Aorta (tissue), 5 donors: ENCODE results near the gene CCNF. TPM values are rescaled to one million over a fixed set of nuclear protein-coding genes. Genes with fewer than 3 reads are reported as not detected.
"Not testable (repeated sequence)": the region's sequence is repeated elsewhere in the genome, so short reads cannot be mapped to it uniquely, and the experiment has no call there.

ENCODE experiments used
- ATAC-seq: fragments of 200-7000 bp; cut with Tn5 transposase; one replicate; pipeline ENCODE4 v1.9.1; 2022; ENCODE audit warnings: moderate library complexity; ENCODE audit not compliant: low FRiP score
- DNase-seq, 2 donors: peaks; one replicate each; pipeline ENCODE4 v3.0.0-alpha.2; 2020
- H3K27ac ChIP-seq, 2 donors: one replicate each; pipeline ENCODE4 v1.5.1; 2013; ENCODE audit warnings: low read length in 2 of 2, mild to moderate bottlenecking in 2 of 2, moderate library complexity in 2 of 2, control low read depth in 1 of 2, inconsistent platforms in 1 of 2, low read depth in 1 of 2
- H3K27me3 ChIP-seq, 2 donors: one replicate each; pipeline ENCODE4 v1.6.1; 2013; ENCODE audit warnings: control low read depth in 1 of 2, low read length in 1 of 2, mild to moderate bottlenecking in 1 of 2, moderate library complexity in 1 of 2; ENCODE audit not compliant: insufficient read depth in 2 of 2, control insufficient read depth in 1 of 2
- H3K36me3 ChIP-seq, 2 donors: one replicate each; pipeline ENCODE4 v1.6.1; 2013; ENCODE audit warnings: control low read depth in 1 of 2, low read length in 1 of 2, mild to moderate bottlenecking in 1 of 2; ENCODE audit not compliant: insufficient read depth in 2 of 2, control insufficient read depth in 1 of 2
- H3K4me1 ChIP-seq, 2 donors: one replicate each; pipeline ENCODE4 v1.6.1; 2013; ENCODE audit warnings: low read length in 2 of 2, control low read depth in 1 of 2, mild to moderate bottlenecking in 1 of 2, moderate library complexity in 1 of 2; ENCODE audit not compliant: insufficient read depth in 2 of 2, control insufficient read depth in 1 of 2
- H3K4me3 ChIP-seq, 2 donors: one replicate each; pipeline ENCODE4 v1.5.1; 2013; ENCODE audit warnings: low read length in 2 of 2, control low read depth in 1 of 2, mild to moderate bottlenecking in 1 of 2
- H3K9me3 ChIP-seq: one replicate; pipeline ENCODE4 v1.6.1; 2013; ENCODE audit warnings: mild to moderate bottlenecking, low read length; ENCODE audit not compliant: control insufficient read depth
- WGBS, 2 donors: extraction: QIAGEN DNeasy Blood & Tissue Kit; methylation state at CpG; one replicate each; pipeline ENCODE4 v1.1.7; 2013; 5-methylcytosine and 5-hydroxymethylcytosine counted together
- intact Hi-C, 2 donors: fragments of 100-400 bp; cut with DNase I; formaldehyde crosslinking; loops; one replicate each; pipeline versions ENCODE4 v1.14.2 to v1.15.0; 2022
- polyA plus RNA-seq, 2 donors: library from polyadenylated mRNA; stranded (reverse); fragments of 200-250 nt; gene quantifications; one replicate each; pipeline ENCODE4 v1.2.3, GENCODE V29; 2013
- total RNA-seq, 2 donors: library from RNA; stranded (reverse); fragmentation: NEBNext Ultra II Directional; extraction: Animal tissue kit (Norgen Biotek cat#: 25700); gene quantifications; one replicate each; pipeline ENCODE4 v1.2.1, GENCODE V29; 2021
- donor health status: healthy with polysubstance abuse.
- donor health status: Bipolar disorder and iron deficiency.
- donor health status: DM: no; HTN: no; CAD: no.
- donor health status: DM: no; HTN: no; CAD: no.
- donor health status: DM: yes; HTN: yes; CAD: no.

Gene CCNF
- total and polyA plus RNA-seq, 4 donors: 0.33 to 3.6 (median 0.83) TPM

- Histone ChIP-seq H3K27ac (no peak overlapping the region), H3K27me3 (no peaks in the 10 kb centered on the region), H3K36me3 (no peaks in the 10 kb centered on the region), H3K4me1 (no peaks in the 10 kb centered on the region), H3K4me3 (no peak overlapping the region), H3K9me3 (no peaks in the 10 kb centered on the region)
- 94% methylated on average over 9 of the region's 9 CpGs for WGBS, 2 donors
- intact Hi-C loops: no loop called here
- no peak for DNase-seq
- ATAC-seq: no peak
These were observed 47.1 kb downstream of the CCNF start for GRCh38 chr16:2476345-2476720.

DNA sequence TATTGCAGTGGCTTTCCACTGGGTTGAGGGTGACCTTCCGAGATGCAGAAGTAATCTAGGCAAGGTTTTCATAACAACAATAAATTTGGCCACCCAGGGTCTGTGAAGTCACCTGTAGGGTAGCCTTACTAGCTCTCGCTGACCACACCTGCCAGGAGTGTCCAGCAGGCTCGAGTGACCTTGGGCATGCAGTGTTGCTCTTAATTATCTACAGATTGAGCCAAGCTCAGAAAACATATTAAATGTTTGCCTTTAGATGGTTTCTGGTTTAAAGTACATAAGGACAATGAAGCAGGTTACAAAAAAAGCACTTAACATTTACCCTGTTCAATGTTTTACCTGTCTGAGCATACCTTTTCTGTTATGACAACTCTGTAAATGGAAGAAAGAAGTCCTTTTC lies 47.5 kb downstream of the CCNF start:
- WGBS, 2 donors: 87 to 91% methylated on average over 3 of the region's 3 CpGs
- no peak for ATAC-seq
- Histone ChIP-seq H3K4me1 (no peaks in the 10 kb centered on the region), H3K4me3 (no peak overlapping the region), H3K9me3 (no peaks in the 10 kb centered on the region), H3K36me3 (no peaks in the 10 kb centered on the region), H3K27me3 (no peaks in the 10 kb centered on the region), H3K27ac (no peak overlapping the region)
- DNase-seq: no peak
- intact Hi-C loops: no loop called here

DNA sequence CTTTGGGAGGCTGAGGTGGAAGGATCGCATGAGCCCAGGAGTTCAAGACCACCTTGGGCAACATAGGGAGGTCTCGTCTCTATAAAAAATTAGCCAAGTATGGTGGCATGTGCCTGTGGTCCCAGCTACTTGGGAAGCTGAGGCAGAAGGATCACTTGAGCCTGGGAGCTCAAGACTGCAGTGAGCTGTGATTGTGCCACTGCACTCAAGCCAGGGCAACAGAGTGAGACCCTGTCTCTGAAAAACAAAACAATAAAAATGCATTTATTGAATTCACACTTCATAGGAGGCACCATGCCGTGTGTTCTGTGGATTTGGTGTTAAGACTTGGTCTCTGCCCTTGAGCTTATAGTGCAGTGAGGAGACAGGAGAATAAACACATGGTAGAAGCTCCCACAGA lies 48.1 kb downstream of the CCNF start:
- H3K4me1 ChIP-seq: no peaks in the 10 kb centered on the region
- H3K9me3 ChIP-seq: no peaks in the 10 kb centered on the region
- ATAC-seq: no peak
- no peak overlapping the region for H3K27ac ChIP-seq
- no peak for DNase-seq
- H3K36me3 ChIP-seq: no peaks in the 10 kb centered on the region
- no peak overlapping the region for H3K4me3 ChIP-seq
- 95 to 97% methylated on average over 3 of the region's 3 CpGs for WGBS, 2 donors
- no peaks in the 10 kb centered on the region for H3K27me3 ChIP-seq
- intact Hi-C loops: no loop called here

- 25 to 28% methylated on average over 8 of the region's 8 CpGs for WGBS, 2 donors
- no peak for DNase-seq
- no peak overlapping the region for H3K4me3 ChIP-seq
- H3K27me3 ChIP-seq: no peaks in the 10 kb centered on the region
- intact Hi-C loops: no loop called here
- ATAC-seq: no peak
- no peak overlapping the region for H3K27ac ChIP-seq
- H3K9me3 ChIP-seq: no peaks in the 10 kb centered on the region
- no peaks in the 10 kb centered on the region for H3K4me1 ChIP-seq
- no peaks in the 10 kb centered on the region for H3K36me3 ChIP-seq
These were observed 49.0 kb downstream of the CCNF start for GRCh38 chr16:2478279-2478678.

- WGBS, 2 donors: 95 to 96% methylated on average over 10 of the region's 10 CpGs
- ATAC-seq, H3K36me3 ChIP-seq, H3K4me3 ChIP-seq, H3K27me3 ChIP-seq, intact Hi-C loops, H3K4me1 ChIP-seq, H3K27ac ChIP-seq, H3K9me3 ChIP-seq, DNase-seq: not testable (repeated sequence)
These were observed 50.7 kb downstream of the CCNF start for GRCh38 chr16:2479996-2480395.

DNA sequence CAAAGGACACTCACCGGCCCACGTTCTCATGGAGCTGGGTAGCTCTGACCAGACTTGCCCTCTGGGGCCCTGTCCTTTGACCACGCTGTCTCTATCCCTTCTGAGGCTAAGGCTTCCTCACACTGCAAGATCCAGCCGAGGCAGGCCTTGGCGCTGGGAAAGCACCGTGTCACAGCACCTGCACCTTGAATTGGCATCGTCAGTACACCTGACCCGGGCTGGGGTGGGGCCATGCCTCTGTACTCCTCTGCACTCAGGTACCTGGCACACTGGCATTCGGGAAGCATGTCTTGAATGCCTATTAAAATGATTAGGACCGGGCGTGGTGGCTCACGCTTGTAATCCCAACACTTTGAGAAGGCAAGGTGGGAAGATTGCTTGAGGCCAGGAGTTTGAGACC lies 51.7 kb downstream of the CCNF start:
- ATAC-seq: no peak
- Histone ChIP-seq H3K27ac (no peak overlapping the region), H3K4me1 (no peaks in the 10 kb centered on the region), H3K9me3 (no peaks in the 10 kb centered on the region), H3K4me3 (no peak overlapping the region), H3K27me3 (no peaks in the 10 kb centered on the region), H3K36me3 (no peaks in the 10 kb centered on the region)
- DNase-seq: no peak
- intact Hi-C loops: no loop called here
- WGBS, 2 donors: 83 to 87% methylated on average over 12 of the region's 12 CpGs

DNA sequence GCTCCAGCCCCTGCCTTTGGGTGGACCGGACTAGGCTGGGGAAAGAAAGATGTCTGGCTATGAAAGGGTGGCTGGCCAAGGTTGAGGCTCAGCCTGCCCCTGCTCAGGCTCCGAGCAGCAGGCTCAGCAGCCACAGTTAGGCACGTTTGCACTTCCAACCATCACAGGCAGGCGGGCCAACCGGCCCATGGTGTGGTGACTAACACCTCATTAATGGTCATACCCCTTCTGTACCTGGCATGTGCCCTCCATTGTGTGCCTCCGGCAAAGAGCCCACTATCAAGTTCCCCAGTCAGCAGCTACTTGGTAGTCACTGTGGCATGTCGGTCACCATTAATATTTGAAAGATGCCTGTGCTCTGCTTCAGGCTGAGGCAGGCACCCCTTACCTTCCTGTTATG lies 52.4 kb downstream of the CCNF start:
- no peak overlapping the region for H3K4me3 ChIP-seq
- H3K9me3 ChIP-seq: no peaks in the 10 kb centered on the region
- DNase-seq (no peak), ATAC-seq (no peak)
- intact Hi-C loops: no loop called here
- H3K4me1 ChIP-seq: no peaks in the 10 kb centered on the region
- H3K27ac ChIP-seq: no peak overlapping the region
- WGBS, 2 donors: 47 to 56% methylated on average over 7 of the region's 7 CpGs
- no peaks in the 10 kb centered on the region for H3K27me3 ChIP-seq
- no peaks in the 10 kb centered on the region for H3K36me3 ChIP-seq

GRCh38 chr16:2482249-2482648 lies 53.0 kb downstream of the CCNF start:
- H3K9me3 ChIP-seq: no peaks in the 10 kb centered on the region
- no peaks in the 10 kb centered on the region for H3K27me3 ChIP-seq
- 61 to 69% methylated on average over 13 of the region's 13 CpGs for WGBS, 2 donors
- DNase-seq (no peak), ATAC-seq (no peak)
- H3K4me3 ChIP-seq: no peak overlapping the region
- no peak overlapping the region for H3K27ac ChIP-seq
- intact Hi-C loops: no loop called here
- no peaks in the 10 kb centered on the region for H3K4me1 ChIP-seq
- no peaks in the 10 kb centered on the region for H3K36me3 ChIP-seq

DNA sequence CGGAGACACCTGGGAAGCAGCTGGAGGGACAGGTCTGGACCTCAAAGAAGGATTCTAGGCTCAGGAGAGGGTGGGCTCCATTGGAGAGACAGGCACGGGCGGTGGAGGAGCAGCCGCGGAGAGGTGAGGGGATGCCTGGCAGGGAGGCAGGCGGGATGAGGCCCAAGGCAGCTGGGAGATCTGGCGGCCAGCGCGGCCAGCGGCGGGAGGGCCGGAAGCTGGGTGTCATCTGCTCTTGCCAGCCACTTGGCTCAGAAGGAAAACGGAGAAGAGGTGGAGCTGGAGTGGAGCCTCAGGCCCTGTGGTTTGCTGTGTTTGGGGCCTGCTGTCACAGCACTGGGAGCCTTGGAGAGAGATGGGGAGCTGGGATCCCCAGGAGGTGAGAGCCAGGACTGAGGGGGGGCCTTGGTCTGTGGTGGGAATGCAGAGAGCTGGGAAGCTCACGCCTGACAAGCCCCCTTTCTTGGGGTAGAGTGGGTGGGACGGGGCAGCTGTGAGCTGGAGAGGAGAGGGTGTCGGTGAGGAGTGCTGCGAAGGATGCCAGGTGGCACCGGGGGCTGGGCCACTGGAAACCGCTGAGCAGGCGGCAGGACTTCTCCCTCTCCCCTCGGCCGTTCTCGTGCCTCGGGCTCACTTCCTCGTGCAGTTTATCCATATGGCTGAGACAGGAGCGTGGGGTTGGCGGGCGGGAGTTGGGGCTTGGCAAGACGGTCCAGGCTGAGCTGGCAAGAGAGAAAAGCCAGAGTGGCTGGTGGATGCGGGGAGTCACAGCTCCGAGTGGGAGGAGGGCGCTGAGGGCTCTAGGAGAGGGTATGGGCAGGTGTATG lies 53.7 kb downstream of the CCNF start:
- peak; percentile 61 for ATAC-seq
- no peaks in the 10 kb centered on the region for H3K27me3 ChIP-seq
- no peaks in the 10 kb centered on the region for H3K36me3 ChIP-seq
- no peaks in the 10 kb centered on the region for H3K9me3 ChIP-seq
- 16 to 23% methylated on average over 30 to 32 of the region's 32 CpGs for WGBS, 2 donors
- no peak overlapping the region for H3K27ac ChIP-seq
- intact Hi-C loops: no loop called here
- H3K4me1 ChIP-seq: no peaks in the 10 kb centered on the region
- DNase-seq: peak in 1 of 2 donors; percentile 67
- no peak overlapping the region for H3K4me3 ChIP-seq
